ENCODE measurements around the gene CCDC167.

CCDC167 gene

DNA sequence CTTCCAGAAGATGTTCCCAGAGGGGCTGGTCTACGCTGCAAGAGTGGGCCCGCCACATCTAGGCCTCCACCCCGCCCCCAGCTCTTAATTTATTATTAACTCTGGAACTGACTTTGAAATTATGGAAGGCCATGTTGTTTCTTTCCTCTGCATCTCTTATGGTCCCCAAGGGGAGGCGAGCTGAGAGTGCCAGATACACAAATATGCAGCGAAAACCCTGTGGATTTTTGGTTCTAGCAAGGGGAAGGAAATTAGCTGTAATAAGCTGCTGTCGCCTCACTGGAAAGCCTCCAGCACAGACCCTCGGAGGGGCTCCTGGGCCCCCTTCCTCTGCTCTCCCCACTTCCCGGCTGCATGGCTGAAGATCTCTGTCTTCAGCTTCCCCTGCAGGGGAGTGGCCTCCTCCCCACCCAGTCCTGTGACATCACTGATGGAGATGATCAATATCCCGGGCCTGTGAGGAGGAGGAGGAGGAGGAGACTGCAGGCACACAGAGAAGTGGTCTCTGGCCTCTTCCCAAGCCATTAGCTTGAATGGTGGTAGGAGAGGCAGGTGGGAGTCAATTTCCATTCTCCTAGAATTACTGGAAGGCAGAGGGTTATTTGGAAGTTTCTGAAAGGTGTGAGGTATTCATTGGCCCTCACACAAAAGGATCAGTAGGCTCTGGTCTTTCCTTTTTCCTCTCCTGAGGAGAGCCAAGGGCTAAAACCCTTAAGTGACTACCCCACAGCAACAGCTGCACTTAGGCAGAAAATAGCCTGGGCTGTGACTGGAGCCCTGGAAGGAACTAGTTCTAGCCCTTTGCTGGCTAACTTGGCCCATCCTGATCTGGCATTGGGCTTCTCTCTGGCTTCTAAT, 39.7 kb upstream of the CCDC167 start:
- Histone ChIP-seq H3K36me3 (ENCODE audit: insufficient read depth, low read length) (no peaks in the 10 kb centered on the region), H3K9ac (ENCODE audit: low read depth, low read length) (no peak overlapping the region), H3K27ac (ENCODE audit: low read depth, low read length) (no peak overlapping the region), H3K4me3 (ENCODE audit: low read length) (no peak overlapping the region), H3K27me3 (ENCODE audit: insufficient read depth, low read length) (peaks cover 37% of the 10 kb centered on the region), H3K9me3 (ENCODE audit: insufficient read depth, low read depth, low read length) (no peaks in the 10 kb centered on the region), H3K4me1 (ENCODE audit: insufficient read depth, low read length) (peaks cover 18% of the 10 kb centered on the region)
- WGBS: 84% methylated on average over 9 of the region's 9 CpGs

DNA sequence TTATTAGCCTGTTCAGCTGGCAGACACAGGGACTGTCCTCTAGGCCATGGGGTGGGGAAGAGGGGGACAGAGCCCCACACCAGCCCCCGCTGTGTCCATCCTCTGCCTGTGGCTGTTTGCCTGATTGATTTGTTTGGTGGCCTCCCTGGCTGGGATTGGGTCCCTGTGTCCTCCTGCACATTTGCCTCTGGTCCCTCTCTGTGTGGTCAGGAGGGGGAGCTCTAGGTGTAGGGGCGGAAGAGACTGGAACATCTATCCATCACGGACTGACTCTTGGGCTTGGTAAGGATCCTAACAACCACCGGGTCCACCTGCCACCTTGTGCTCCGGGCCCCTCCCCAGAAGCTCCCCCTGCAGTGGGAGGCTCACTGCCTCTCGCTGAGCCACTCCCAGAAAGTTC, 38.4 kb upstream of the CCDC167 start:
- H3K4me3 ChIP-seq (ENCODE audit: low read length): no peak overlapping the region
- H3K9ac ChIP-seq (ENCODE audit: low read depth, low read length): no peak overlapping the region
- 72% methylated on average over 6 of the region's 6 CpGs for WGBS
- no peak overlapping the region for H3K27ac ChIP-seq (ENCODE audit: low read depth, low read length)
- H3K9me3 ChIP-seq (ENCODE audit: insufficient read depth, low read depth, low read length): no peaks in the 10 kb centered on the region
- no peaks in the 10 kb centered on the region for H3K36me3 ChIP-seq (ENCODE audit: insufficient read depth, low read length)
- peaks cover 18% of the 10 kb centered on the region for H3K4me1 ChIP-seq (ENCODE audit: insufficient read depth, low read length)
- H3K27me3 ChIP-seq (ENCODE audit: insufficient read depth, low read length): peaks cover 50% of the 10 kb centered on the region

DNA sequence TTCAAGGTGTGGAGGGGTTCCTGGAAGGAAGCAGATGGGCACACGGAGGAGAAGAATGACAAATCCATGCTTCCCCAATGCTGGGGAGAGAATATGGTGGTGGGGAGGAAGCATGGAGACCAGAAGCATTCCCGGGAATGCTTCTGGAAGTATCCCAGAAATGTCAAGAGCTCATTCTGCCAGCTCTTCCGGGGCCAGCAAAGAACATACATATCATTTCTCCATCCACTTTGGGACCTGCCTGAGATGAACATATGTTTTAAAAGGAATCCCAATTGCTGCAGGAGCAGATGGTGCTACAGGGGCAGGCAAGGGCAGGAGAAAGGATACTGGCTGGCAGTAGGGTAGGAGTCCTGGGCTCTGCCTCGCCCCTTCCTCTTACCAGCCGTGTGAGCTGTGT, 37.9 kb upstream of the CCDC167 start:
- peaks cover 55% of the 10 kb centered on the region for H3K27me3 ChIP-seq (ENCODE audit: insufficient read depth, low read length)
- no peaks in the 10 kb centered on the region for H3K9me3 ChIP-seq (ENCODE audit: insufficient read depth, low read depth, low read length)
- H3K9ac ChIP-seq (ENCODE audit: low read depth, low read length): no peak overlapping the region
- no peak overlapping the region for H3K4me3 ChIP-seq (ENCODE audit: low read length)
- no peaks in the 10 kb centered on the region for H3K36me3 ChIP-seq (ENCODE audit: insufficient read depth, low read length)
- peaks cover 18% of the 10 kb centered on the region for H3K4me1 ChIP-seq (ENCODE audit: insufficient read depth, low read length)
- H3K27ac ChIP-seq (ENCODE audit: low read depth, low read length): no peak overlapping the region
- WGBS: 79% methylated on average over 4 of the region's 5 CpGs

DNA sequence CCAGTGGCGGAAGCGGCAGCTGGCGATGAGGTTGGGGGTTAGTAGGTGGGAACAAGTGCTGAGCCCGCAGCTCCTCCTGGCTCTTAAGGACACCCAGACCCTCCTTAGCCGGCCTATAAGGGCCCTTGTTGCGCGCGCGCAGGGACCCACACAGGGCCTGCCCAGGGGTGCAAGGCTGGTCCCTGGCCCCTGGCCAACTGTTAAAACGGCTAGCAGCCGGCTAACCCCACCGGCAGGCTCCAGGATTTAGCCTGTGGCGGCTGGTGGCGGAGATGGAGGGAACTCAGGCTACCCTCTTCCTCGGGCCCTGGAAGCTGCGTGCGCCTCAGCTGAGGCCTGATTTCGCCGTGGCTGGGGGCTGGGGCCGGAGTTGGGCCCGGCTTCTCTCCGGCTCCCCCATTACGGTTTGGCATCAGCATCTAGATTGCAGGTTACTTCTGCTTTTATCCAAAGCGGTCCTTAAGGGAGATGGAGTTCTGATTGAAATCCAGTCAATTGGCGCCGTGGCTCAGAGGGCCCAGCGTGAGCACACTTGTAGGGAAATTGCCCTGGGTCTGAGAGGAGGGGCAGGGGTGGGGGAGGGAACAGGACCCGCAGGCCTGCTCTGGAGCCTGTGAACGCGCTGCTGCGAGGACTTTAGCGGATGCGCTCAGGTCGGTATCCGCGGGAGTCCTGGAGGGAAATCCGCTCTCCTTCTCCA, 36.9 kb upstream of the CCDC167 start:
- no peaks in the 10 kb centered on the region for H3K9me3 ChIP-seq (ENCODE audit: insufficient read depth, low read depth, low read length)
- no peaks in the 10 kb centered on the region for H3K36me3 ChIP-seq (ENCODE audit: insufficient read depth, low read length)
- 2% methylated on average over 37 of the region's 37 CpGs for WGBS
- 0 out of 2 replicates have a peak overlapping the region, but pooled peaks have one; percentile 6 for H3K9ac ChIP-seq (ENCODE audit: low read depth, low read length)
- H3K4me1 ChIP-seq (ENCODE audit: insufficient read depth, low read length): peaks cover 18% of the 10 kb centered on the region
- peak overlapping the region; percentile 66 for H3K4me3 ChIP-seq (ENCODE audit: low read length)
- H3K27me3 ChIP-seq (ENCODE audit: insufficient read depth, low read length): peaks cover 61% of the 10 kb centered on the region
- H3K27ac ChIP-seq (ENCODE audit: low read depth, low read length): no peak overlapping the region

DNA sequence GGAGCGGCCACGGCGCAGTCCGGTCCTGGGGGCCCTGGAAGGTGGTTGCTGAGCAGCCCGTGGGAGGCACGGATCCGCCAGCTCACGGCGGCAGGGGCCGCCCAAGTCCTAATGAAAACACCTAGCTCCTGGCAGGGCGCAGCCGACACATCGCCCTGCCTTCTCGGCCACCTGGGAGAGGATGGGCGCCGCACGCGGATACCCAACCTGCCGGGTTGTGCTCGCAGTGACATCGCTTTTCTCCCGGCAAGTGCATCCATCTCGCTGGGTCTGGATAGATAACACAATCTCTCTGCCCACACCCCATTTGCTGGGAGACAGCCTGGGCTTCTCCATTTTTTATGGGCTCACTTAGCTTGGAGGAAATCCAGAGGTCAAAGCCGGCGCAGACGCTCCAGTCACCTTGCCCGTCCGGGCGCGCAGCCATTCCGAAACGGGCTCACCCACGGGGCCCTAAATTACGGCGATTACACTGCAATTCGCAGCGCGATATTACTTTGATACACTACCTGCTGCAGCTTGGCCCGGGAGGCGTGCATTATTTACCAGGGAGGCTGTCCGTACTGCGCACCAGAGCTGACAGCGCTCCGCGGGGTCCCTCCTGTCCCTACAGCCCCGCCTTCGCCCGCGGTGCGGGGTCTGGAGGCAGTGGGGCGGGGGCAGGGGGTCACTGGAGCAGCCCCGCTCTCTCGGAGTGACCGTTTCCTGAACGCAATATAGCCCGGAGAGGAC, 36.2 kb upstream of the CCDC167 start:
- Histone ChIP-seq H3K4me1 (ENCODE audit: insufficient read depth, low read length) (peaks cover 18% of the 10 kb centered on the region), H3K9me3 (ENCODE audit: insufficient read depth, low read depth, low read length) (no peaks in the 10 kb centered on the region), H3K27ac (ENCODE audit: low read depth, low read length) (no peak overlapping the region), H3K9ac (ENCODE audit: low read depth, low read length) (0 out of 2 replicates have a peak overlapping the region, but pooled peaks have one; percentile 6), H3K36me3 (ENCODE audit: insufficient read depth, low read length) (no peaks in the 10 kb centered on the region), H3K27me3 (ENCODE audit: insufficient read depth, low read length) (peaks cover 61% of the 10 kb centered on the region), H3K4me3 (ENCODE audit: low read length) (peak overlapping the region; percentile 66)
- WGBS: 1% methylated on average over 56 of the region's 56 CpGs

DNA sequence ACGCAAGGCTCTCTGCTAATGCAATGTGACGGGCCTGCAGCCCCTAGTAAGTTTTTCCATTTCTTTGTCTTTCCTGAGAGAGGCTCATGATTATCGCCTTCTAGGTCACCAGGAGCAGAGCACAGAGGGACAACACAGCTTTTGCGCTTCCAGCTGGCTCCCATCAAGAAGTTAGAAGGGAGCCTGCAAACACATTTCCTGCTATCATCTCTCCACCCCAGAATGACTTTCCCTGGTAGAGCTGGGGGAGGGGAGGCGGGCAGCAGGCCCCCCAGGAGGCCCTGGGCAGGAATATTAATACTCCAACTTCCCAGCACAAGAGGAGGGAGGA, 35.7 kb upstream of the CCDC167 start:
- Histone ChIP-seq H3K36me3 (ENCODE audit: insufficient read depth, low read length) (no peaks in the 10 kb centered on the region), H3K27ac (ENCODE audit: low read depth, low read length) (no peak overlapping the region), H3K9ac (ENCODE audit: low read depth, low read length) (no peak overlapping the region), H3K9me3 (ENCODE audit: insufficient read depth, low read depth, low read length) (no peaks in the 10 kb centered on the region), H3K4me3 (ENCODE audit: low read length) (peak overlapping the region; percentile 66), H3K4me1 (ENCODE audit: insufficient read depth, low read length) (peaks cover 18% of the 10 kb centered on the region), H3K27me3 (ENCODE audit: insufficient read depth, low read length) (peaks cover 62% of the 10 kb centered on the region)
- 12% methylated on average over 4 of the region's 5 CpGs for WGBS

GRCh38 chr6:37534893-37535292, 35.2 kb upstream of the CCDC167 start:
- Histone ChIP-seq H3K9me3 (ENCODE audit: insufficient read depth, low read depth, low read length) (no peaks in the 10 kb centered on the region), H3K9ac (ENCODE audit: low read depth, low read length) (no peak overlapping the region), H3K4me3 (ENCODE audit: low read length) (peak overlapping the region; percentile 66; the same call in 1 of the 2 replicates), H3K36me3 (ENCODE audit: insufficient read depth, low read length) (no peaks in the 10 kb centered on the region), H3K4me1 (ENCODE audit: insufficient read depth, low read length) (peaks cover 13% of the 10 kb centered on the region), H3K27me3 (ENCODE audit: insufficient read depth, low read length) (peaks cover 64% of the 10 kb centered on the region), H3K27ac (ENCODE audit: low read depth, low read length) (no peak overlapping the region)
- WGBS: 87% methylated on average over 2 of the region's 2 CpGs

GRCh38 chr6:37532122-37532521, 32.4 kb upstream of the CCDC167 start:
- Histone ChIP-seq H3K4me3 (ENCODE audit: low read length) (no peak overlapping the region), H3K9me3 (ENCODE audit: insufficient read depth, low read depth, low read length) (no peaks in the 10 kb centered on the region), H3K4me1 (ENCODE audit: insufficient read depth, low read length) (peaks cover 15% of the 10 kb centered on the region), H3K27ac (ENCODE audit: low read depth, low read length) (no peak overlapping the region), H3K9ac (ENCODE audit: low read depth, low read length) (no peak overlapping the region), H3K27me3 (ENCODE audit: insufficient read depth, low read length) (peaks cover 55% of the 10 kb centered on the region), H3K36me3 (ENCODE audit: insufficient read depth, low read length) (no peaks in the 10 kb centered on the region)
- 94% methylated on average over 3 of the region's 3 CpGs for WGBS

GRCh38 chr6:37531437-37532036, 31.8 kb upstream of the CCDC167 start:
- H3K27ac ChIP-seq (ENCODE audit: low read depth, low read length): no peak overlapping the region
- no peaks in the 10 kb centered on the region for H3K36me3 ChIP-seq (ENCODE audit: insufficient read depth, low read length)
- H3K4me3 ChIP-seq (ENCODE audit: low read length): no peak overlapping the region
- no peak overlapping the region for H3K9ac ChIP-seq (ENCODE audit: low read depth, low read length)
- 90% methylated on average over 5 of the region's 5 CpGs for WGBS
- peaks cover 49% of the 10 kb centered on the region for H3K27me3 ChIP-seq (ENCODE audit: insufficient read depth, low read length)
- H3K4me1 ChIP-seq (ENCODE audit: insufficient read depth, low read length): peaks cover 10% of the 10 kb centered on the region
- no peaks in the 10 kb centered on the region for H3K9me3 ChIP-seq (ENCODE audit: insufficient read depth, low read depth, low read length)

DNA sequence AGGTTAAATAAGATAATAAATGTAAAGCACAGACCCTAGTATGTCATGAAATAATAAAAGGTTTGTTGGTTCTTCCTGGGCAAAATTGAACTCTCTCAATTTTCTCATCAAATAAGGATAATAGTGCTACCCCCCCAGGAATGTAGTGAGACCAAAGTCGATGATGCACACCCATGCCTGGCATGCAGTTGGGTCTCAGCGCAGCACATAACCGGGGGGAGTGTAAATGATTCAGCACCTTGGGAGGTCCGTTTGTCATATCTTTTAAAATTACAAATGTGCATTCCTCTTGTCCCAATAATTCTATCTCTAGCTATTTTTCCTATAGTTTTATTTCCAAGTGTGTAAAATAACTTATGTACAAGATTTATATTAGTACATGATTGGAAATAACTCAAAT, 31.3 kb upstream of the CCDC167 start:
- WGBS: 89% methylated on average over 4 of the region's 4 CpGs
- Histone ChIP-seq H3K36me3 (ENCODE audit: insufficient read depth, low read length) (no peaks in the 10 kb centered on the region), H3K4me1 (ENCODE audit: insufficient read depth, low read length) (peaks cover 10% of the 10 kb centered on the region), H3K9ac (ENCODE audit: low read depth, low read length) (no peak overlapping the region), H3K27me3 (ENCODE audit: insufficient read depth, low read length) (peaks cover 44% of the 10 kb centered on the region), H3K27ac (ENCODE audit: low read depth, low read length) (no peak overlapping the region), H3K9me3 (ENCODE audit: insufficient read depth, low read depth, low read length) (no peaks in the 10 kb centered on the region), H3K4me3 (ENCODE audit: low read length) (no peak overlapping the region)

- Histone ChIP-seq H3K27ac (ENCODE audit: low read depth, low read length) (no peak overlapping the region), H3K9ac (ENCODE audit: low read depth, low read length) (no peak overlapping the region), H3K4me1 (ENCODE audit: insufficient read depth, low read length) (peaks cover 10% of the 10 kb centered on the region), H3K27me3 (ENCODE audit: insufficient read depth, low read length) (peaks cover 36% of the 10 kb centered on the region), H3K4me3 (ENCODE audit: low read length) (no peak overlapping the region), H3K9me3 (ENCODE audit: insufficient read depth, low read depth, low read length) (no peaks in the 10 kb centered on the region), H3K36me3 (ENCODE audit: insufficient read depth, low read length) (no peaks in the 10 kb centered on the region)
- 74% methylated on average over 4 of the region's 5 CpGs for WGBS
These were observed 30.6 kb upstream of the CCDC167 start for GRCh38 chr6:37530297-37530696.
